K562 (cell line): ENCODE data around the gene KRT36. TPM values are rescaled to one million over a fixed set of nuclear protein-coding genes. Genes with fewer than 3 reads are reported as not detected.

Source experiments
- FOSL1 ChIP-seq: fragments of 200-800 bp; sonication (Bioruptor generic); conservative IDR thresholded peaks from 2 replicates; pipeline ENCODE4 v1.6.1; 2016; ENCODE audit warnings: missing genetic modification characterization, missing compliant biosample characterization
- STAT5B ChIP-seq: fragments of 250-450 bp; sonication (Bioruptor Pico); IDR thresholded peaks from 2 replicates; pipeline ENCODE4 v1.8.0; 2021; ENCODE audit warnings: mild to moderate bottlenecking, inconsistent platforms
- TCF7L2 ChIP-seq: fragments of 150-350 bp; IDR thresholded peaks from 2 replicates; pipeline ENCODE4 v1.6.1; 2016; ENCODE audit warnings: low read depth, mild to moderate bottlenecking, low read length, moderate library complexity
- polyA plus RNA-seq, 8 experiments: library from polyadenylated mRNA; depleted of rRNA in 4 of 8; stranded (reverse) in 5 of 8; unstranded in 3 of 8; fragments of >200 nt; fragmentation: Nextera tagmentation in 2 of 8; fragmentation: Illumina TruSeq in 1 of 8; extraction: Ambion mirVana in 2 of 8; extraction: Trizol in 1 of 8; gene quantifications; 2 replicates each; pipeline versions ENCODE4 v1.2.1 to v1.2.3, GENCODE V29; 2011 to 2014; ENCODE audit warnings: inconsistent platforms in 1 of 8, missing spikeins in 1 of 8
- total RNA-seq, 7 experiments: library from RNA; depleted of rRNA in 6 of 7; stranded (reverse); fragments of >200 nt in 6 of 7; fragmentation: Illumina TruSeq in 2 of 7; extraction: Trizol in 2 of 7; gene quantifications; 2 replicates each; pipeline versions ENCODE4 v1.2.1 to v1.2.3, GENCODE V29; 2011 to 2021; ENCODE audit warnings: low replicate concordance in 1 of 7
- TF ChIP-seq, protein P1 (sequence below), 2 experiments: fragments of 450-650 bp in 1 of 2; sonication (generic) in 1 of 2; formaldehyde crosslinking in 1 of 2; IDR thresholded peaks; 2 replicates each; pipeline versions ENCODE4 v1.7.1 to v1.9.0; 2016 to 2022; ENCODE audit warnings: inconsistent platforms in 1 of 2, mild to moderate bottlenecking in 1 of 2, missing genetic modification reagents in 1 of 2

The KRT36 gene
- total and polyA plus RNA-seq, 9 of the 15 experiments (the other 6 are each of a cell fraction or from before 2014, with no cell fraction given) = 0.04 TPM; not detected in 8

GRCh38 chr17:41481036-41481435 is 8.7 kb downstream of the KRT36 start, which contains the start of gene KRT35 (continued):
- TF ChIP-seq, protein P1, sequence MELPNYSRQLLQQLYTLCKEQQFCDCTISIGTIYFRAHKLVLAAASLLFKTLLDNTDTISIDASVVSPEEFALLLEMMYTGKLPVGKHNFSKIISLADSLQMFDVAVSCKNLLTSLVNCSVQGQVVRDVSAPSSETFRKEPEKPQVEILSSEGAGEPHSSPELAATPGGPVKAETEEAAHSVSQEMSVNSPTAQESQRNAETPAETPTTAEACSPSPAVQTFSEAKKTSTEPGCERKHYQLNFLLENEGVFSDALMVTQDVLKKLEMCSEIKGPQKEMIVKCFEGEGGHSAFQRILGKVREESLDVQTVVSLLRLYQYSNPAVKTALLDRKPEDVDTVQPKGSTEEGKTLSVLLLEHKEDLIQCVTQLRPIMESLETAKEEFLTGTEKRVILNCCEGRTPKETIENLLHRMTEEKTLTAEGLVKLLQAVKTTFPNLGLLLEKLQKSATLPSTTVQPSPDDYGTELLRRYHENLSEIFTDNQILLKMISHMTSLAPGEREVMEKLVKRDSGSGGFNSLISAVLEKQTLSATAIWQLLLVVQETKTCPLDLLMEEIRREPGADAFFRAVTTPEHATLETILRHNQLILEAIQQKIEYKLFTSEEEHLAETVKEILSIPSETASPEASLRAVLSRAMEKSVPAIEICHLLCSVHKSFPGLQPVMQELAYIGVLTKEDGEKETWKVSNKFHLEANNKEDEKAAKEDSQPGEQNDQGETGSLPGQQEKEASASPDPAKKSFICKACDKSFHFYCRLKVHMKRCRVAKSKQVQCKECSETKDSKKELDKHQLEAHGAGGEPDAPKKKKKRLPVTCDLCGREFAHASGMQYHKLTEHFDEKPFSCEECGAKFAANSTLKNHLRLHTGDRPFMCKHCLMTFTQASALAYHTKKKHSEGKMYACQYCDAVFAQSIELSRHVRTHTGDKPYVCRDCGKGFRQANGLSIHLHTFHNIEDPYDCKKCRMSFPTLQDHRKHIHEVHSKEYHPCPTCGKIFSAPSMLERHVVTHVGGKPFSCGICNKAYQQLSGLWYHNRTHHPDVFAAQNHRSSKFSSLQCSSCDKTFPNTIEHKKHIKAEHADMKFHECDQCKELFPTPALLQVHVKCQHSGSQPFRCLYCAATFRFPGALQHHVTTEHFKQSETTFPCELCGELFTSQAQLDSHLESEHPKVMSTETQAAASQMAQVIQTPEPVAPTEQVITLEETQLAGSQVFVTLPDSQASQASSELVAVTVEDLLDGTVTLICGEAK (IDR thresholded peaks at IDR 0.05) = no peak
- TF ChIP-seq, protein P1 (CRISPR knock-in tag; IDR thresholded peaks at IDR 0.05) = no peak
- no peak for TF ChIP-seq FOSL1 (tag)
- TF ChIP-seq STAT5B (CRISPR knock-in tag) = no peak
- TF ChIP-seq TCF7L2 = no peak
